ENCODE measurements around the gene CCNJ. TPM values are rescaled to one million over a fixed set of nuclear protein-coding genes. Genes with fewer than 3 reads are reported as not detected.

Gene CCNJ
- total and polyA plus RNA-seq, 2 donors (not counting 1 experiment from before 2014, with no cell fraction given), result 2.8 to 8.9 TPM

- Mint-ChIP-seq H3K9me3 (ENCODE audit: insufficient read depth) (no peaks in the 10 kb centered on the region), H3K4me1 (no peaks in the 10 kb centered on the region), H3K4me3 (no peak overlapping the region), H3K27me3 (no peaks in the 10 kb centered on the region), H3K27ac (no peak overlapping the region)
- DNase-seq (no peak), ATAC-seq (ENCODE audit: low read depth) (no peak)
- H3K4me2 ChIP-seq (replicated peaks; ENCODE audit: low read depth, low read length, poor library complexity, severe bottlenecking), result no peak overlapping the region
- intact Hi-C loops (cut with micrococcal nuclease), result no loop called here
- no peaks in the 10 kb centered on the region for H3K4me1 ChIP-seq (ENCODE audit: control insufficient read depth in 2 of 2, insufficient read depth in 2 of 2, low read length in 2 of 2)
- H3K27ac ChIP-seq (ENCODE audit: low read length in 2 of 2), result no peak overlapping the region
- H3K9me3 ChIP-seq (ENCODE audit: control extremely low read depth in 1 of 3, control insufficient read depth in 2 of 3, insufficient read depth in 1 of 3, low read length in 2 of 3), result no peaks in the 10 kb centered on the region
- CTCF ChIA-PET, result no interaction called here
- TF ChIP-seq, protein P1, sequence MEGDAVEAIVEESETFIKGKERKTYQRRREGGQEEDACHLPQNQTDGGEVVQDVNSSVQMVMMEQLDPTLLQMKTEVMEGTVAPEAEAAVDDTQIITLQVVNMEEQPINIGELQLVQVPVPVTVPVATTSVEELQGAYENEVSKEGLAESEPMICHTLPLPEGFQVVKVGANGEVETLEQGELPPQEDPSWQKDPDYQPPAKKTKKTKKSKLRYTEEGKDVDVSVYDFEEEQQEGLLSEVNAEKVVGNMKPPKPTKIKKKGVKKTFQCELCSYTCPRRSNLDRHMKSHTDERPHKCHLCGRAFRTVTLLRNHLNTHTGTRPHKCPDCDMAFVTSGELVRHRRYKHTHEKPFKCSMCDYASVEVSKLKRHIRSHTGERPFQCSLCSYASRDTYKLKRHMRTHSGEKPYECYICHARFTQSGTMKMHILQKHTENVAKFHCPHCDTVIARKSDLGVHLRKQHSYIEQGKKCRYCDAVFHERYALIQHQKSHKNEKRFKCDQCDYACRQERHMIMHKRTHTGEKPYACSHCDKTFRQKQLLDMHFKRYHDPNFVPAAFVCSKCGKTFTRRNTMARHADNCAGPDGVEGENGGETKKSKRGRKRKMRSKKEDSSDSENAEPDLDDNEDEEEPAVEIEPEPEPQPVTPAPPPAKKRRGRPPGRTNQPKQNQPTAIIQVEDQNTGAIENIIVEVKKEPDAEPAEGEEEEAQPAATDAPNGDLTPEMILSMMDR (IDR thresholded peaks at IDR 0.05), result no peak
- no peak for TF ChIP-seq EZH2 (IDR thresholded peaks at IDR 0.05; ENCODE audit: borderline replicate concordance, insufficient read depth, low read depth, low read length, poor library complexity, severe bottlenecking)
- no peaks in the 10 kb centered on the region for H3K36me3 ChIP-seq (replicated peaks in 1 of 2; ENCODE audit: control extremely low read depth in 1 of 2, control insufficient read depth in 1 of 2, extremely low read depth in 1 of 2, insufficient read depth in 2 of 2, low read length in 1 of 2)
- no peaks in the 10 kb centered on the region for H4K20me1 ChIP-seq (ENCODE audit: control insufficient read depth, insufficient read depth, low read length, poor library complexity, severe bottlenecking)
- no peak overlapping the region for H2AFZ ChIP-seq (ENCODE audit: insufficient read depth, low read depth, low read length, poor library complexity, severe bottlenecking)
- H3K27me3 ChIP-seq (replicated peaks in 1 of 4; ENCODE audit: control extremely low read depth in 1 of 4, control insufficient read depth in 3 of 4, insufficient read depth in 4 of 4, low read length in 3 of 4), result no peaks in the 10 kb centered on the region
- POLR2A ChIA-PET, result no interaction called here
- no peak overlapping the region for H3K4me3 ChIP-seq (ENCODE audit: control extremely low read depth in 1 of 5, extremely low read depth in 1 of 5, insufficient read depth in 1 of 5, low read depth in 2 of 5, low read length in 4 of 5)
- no peaks in the 10 kb centered on the region for H3K79me2 ChIP-seq (ENCODE audit: control insufficient read depth, insufficient read depth, low read length)
- H3K9ac ChIP-seq (ENCODE audit: low read length), result no peak overlapping the region
Measured at GRCh38 chr10:96023168-96023567, 20.2 kb upstream of the CCNJ start.

GRCh38 chr10:96025566-96025965 is 17.8 kb upstream of the CCNJ start:
- ChIA-PET POLR2A (no interaction called here), CTCF (interaction anchor here (2.0 kb wide), 1 partner anchor 9 kb away, joined by 8 read pairs; no protein-coding TSS in a partner anchor)
- H3K27ac ChIP-seq (ENCODE audit: low read length in 2 of 2), result no peak overlapping the region
- no peak for TF ChIP-seq EZH2 (IDR thresholded peaks at IDR 0.05; ENCODE audit: borderline replicate concordance, insufficient read depth, low read depth, low read length, poor library complexity, severe bottlenecking)
- TF ChIP-seq, protein P1 (IDR thresholded peaks at IDR 0.05), result no peak
- ATAC-seq (ENCODE audit: low read depth) (peak; percentile 41), DNase-seq (no peak)
- H3K9me3 ChIP-seq (ENCODE audit: control extremely low read depth in 1 of 3, control insufficient read depth in 2 of 3, insufficient read depth in 1 of 3, low read length in 2 of 3), result no peaks in the 10 kb centered on the region
- H3K27me3 ChIP-seq (replicated peaks in 1 of 4; ENCODE audit: control extremely low read depth in 1 of 4, control insufficient read depth in 3 of 4, insufficient read depth in 4 of 4, low read length in 3 of 4), result no peaks in the 10 kb centered on the region
- 94% methylated on average over 3 of the region's 3 CpGs for WGBS (ENCODE audit: insufficient coverage)
- H3K9me3 Mint-ChIP-seq (ENCODE audit: insufficient read depth), result no peaks in the 10 kb centered on the region
- H3K4me3 Mint-ChIP-seq, result no peak overlapping the region
- H3K36me3 ChIP-seq (replicated peaks in 1 of 2; ENCODE audit: control extremely low read depth in 1 of 2, control insufficient read depth in 1 of 2, extremely low read depth in 1 of 2, insufficient read depth in 2 of 2, low read length in 1 of 2), result no peaks in the 10 kb centered on the region
- H3K27ac Mint-ChIP-seq, result no peak overlapping the region
- H3K4me3 ChIP-seq (ENCODE audit: control extremely low read depth in 1 of 5, extremely low read depth in 1 of 5, insufficient read depth in 1 of 5, low read depth in 2 of 5, low read length in 4 of 5), result no peak overlapping the region
- no peak overlapping the region for H3K4me2 ChIP-seq (replicated peaks; ENCODE audit: low read depth, low read length, poor library complexity, severe bottlenecking)
- no peaks in the 10 kb centered on the region for H4K20me1 ChIP-seq (ENCODE audit: control insufficient read depth, insufficient read depth, low read length, poor library complexity, severe bottlenecking)
- H2AFZ ChIP-seq (ENCODE audit: insufficient read depth, low read depth, low read length, poor library complexity, severe bottlenecking), result no peak overlapping the region
- H3K9ac ChIP-seq (ENCODE audit: low read length), result no peak overlapping the region
- intact Hi-C loops (cut with micrococcal nuclease), result no loop called here
- no peaks in the 10 kb centered on the region for H3K4me1 ChIP-seq (ENCODE audit: control insufficient read depth in 2 of 2, insufficient read depth in 2 of 2, low read length in 2 of 2)
- no peaks in the 10 kb centered on the region for H3K4me1 Mint-ChIP-seq
- no peaks in the 10 kb centered on the region for H3K27me3 Mint-ChIP-seq
- H3K79me2 ChIP-seq (ENCODE audit: control insufficient read depth, insufficient read depth, low read length), result no peaks in the 10 kb centered on the region

Measured in B cell (primary cell).